Fibroblast of peridontal ligament (primary cell): ENCODE measurements around the gene LCN12.

Experiments
- DNase-seq: peaks from one replicate; pipeline ENCODE4 v3.0.0-alpha.2; 2010; ENCODE audit errors: extremely low read depth

The LCN12 gene

GRCh38 chr9:136951541-136952320 lies at the start of gene LCN12:
Gene LCN12, plus strand, starts transcription at chr9:136952273. Its CDS starts 55 bp downstream, at chr9:136952328.
- no peak for DNase-seq

- no peak for DNase-seq
These were observed 49.0 kb upstream of the LCN12 start for GRCh38 chr9:136903041-136903554.

GRCh38 chr9:136906266-136906665 lies 45.8 kb upstream of the LCN12 start:
- no peak for DNase-seq

GRCh38 chr9:136907011-136907914 lies 44.8 kb upstream of the LCN12 start:
- DNase-seq, result no peak

- DNase-seq, result no peak
These were observed 41.7 kb upstream of the LCN12 start for GRCh38 chr9:136910197-136910900.

GRCh38 chr9:136910901-136911245 lies 41.2 kb upstream of the LCN12 start:
- DNase-seq, result no peak

- no peak for DNase-seq
These were observed 38.2 kb upstream of the LCN12 start for GRCh38 chr9:136913701-136914438.

GRCh38 chr9:136915632-136916329 lies 36.3 kb upstream of the LCN12 start:
- no peak for DNase-seq

- DNase-seq, result no peak
These were observed 35.5 kb upstream of the LCN12 start for GRCh38 chr9:136916330-136917184.

GRCh38 chr9:136917902-136918301 lies 34.2 kb upstream of the LCN12 start:
- DNase-seq, result no peak

GRCh38 chr9:136920069-136920468 lies 32.0 kb upstream of the LCN12 start:
- DNase-seq, result no peak

GRCh38 chr9:136920734-136921231 lies 31.3 kb upstream of the LCN12 start:
- no peak for DNase-seq

- no peak for DNase-seq
These were observed 30.8 kb upstream of the LCN12 start for GRCh38 chr9:136921307-136921706.

GRCh38 chr9:136921718-136922117 lies 30.4 kb upstream of the LCN12 start:
- no peak for DNase-seq

GRCh38 chr9:136922540-136922939 lies 29.5 kb upstream of the LCN12 start:
- no peak for DNase-seq

GRCh38 chr9:136923881-136924280 lies 28.2 kb upstream of the LCN12 start:
- no peak for DNase-seq

- no peak for DNase-seq
These were observed 26.5 kb upstream of the LCN12 start for GRCh38 chr9:136925414-136926153.

- DNase-seq, result no peak
These were observed 25.8 kb upstream of the LCN12 start for GRCh38 chr9:136926154-136926704.

- DNase-seq, result no peak
These were observed 25.3 kb upstream of the LCN12 start for GRCh38 chr9:136926749-136927148.
